ENCODE measurements around the gene HLA-DQA1.

- TF ChIP-seq EZH2phosphoT487 (conservative IDR thresholded peaks at IDR 0.05; ENCODE audit: low read length) = no peak
- TF ChIP-seq, protein P1, sequence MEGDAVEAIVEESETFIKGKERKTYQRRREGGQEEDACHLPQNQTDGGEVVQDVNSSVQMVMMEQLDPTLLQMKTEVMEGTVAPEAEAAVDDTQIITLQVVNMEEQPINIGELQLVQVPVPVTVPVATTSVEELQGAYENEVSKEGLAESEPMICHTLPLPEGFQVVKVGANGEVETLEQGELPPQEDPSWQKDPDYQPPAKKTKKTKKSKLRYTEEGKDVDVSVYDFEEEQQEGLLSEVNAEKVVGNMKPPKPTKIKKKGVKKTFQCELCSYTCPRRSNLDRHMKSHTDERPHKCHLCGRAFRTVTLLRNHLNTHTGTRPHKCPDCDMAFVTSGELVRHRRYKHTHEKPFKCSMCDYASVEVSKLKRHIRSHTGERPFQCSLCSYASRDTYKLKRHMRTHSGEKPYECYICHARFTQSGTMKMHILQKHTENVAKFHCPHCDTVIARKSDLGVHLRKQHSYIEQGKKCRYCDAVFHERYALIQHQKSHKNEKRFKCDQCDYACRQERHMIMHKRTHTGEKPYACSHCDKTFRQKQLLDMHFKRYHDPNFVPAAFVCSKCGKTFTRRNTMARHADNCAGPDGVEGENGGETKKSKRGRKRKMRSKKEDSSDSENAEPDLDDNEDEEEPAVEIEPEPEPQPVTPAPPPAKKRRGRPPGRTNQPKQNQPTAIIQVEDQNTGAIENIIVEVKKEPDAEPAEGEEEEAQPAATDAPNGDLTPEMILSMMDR (IDR thresholded peaks at IDR 0.05; ENCODE audit: insufficient read depth, low read length, poor library complexity, severe bottlenecking) = no peak
Measured at GRCh38 chr6:32655203-32655710, 18.1 kb downstream of the HLA-DQA1 start.
